Endothelial cell of umbilical vein (primary cell): ENCODE measurements around the gene B3GNT7. TPM values are rescaled to one million over a fixed set of nuclear protein-coding genes. Genes with fewer than 3 reads are reported as not detected.

Experiments used
- BruUV-seq: library from RNA; stranded (reverse); fragments of 400-500 nt; replicated peaks from 2 replicates; lab custom pipeline; 2021; lab: Mats Ljungman, UMichigan
- CTCF ChIA-PET: fragments of 300-600, 350-600 bp; sonication (Branson Sonifier 250); formaldehyde crosslinking; loops from one replicate; lab custom pipeline; 2021; ENCODE audit warnings: antibody characterized with exemption, inconsistent platforms; lab: Charles Lee
- POLR2A ChIA-PET: fragments of 300-600, 350-600 bp; sonication (Branson Sonifier 250); formaldehyde crosslinking; loops from one replicate; lab custom pipeline; 2021; ENCODE audit warnings: antibody characterized with exemption, inconsistent platforms; lab: Charles Lee
- DNase-seq: peaks from one replicate; pipeline ENCODE4 v3.0.0-alpha.2; 2011; ENCODE audit warnings: low read depth, low spot score
- FAIRE-seq: peaks from 2 replicates; lab custom pipeline; 2011; peaks lifted over from hg19 to GRCh38; lab: Jason Lieb, UNC
- H2AFZ ChIP-seq: 2 replicates; pipeline ENCODE4 v1.6.0; 2012; ENCODE audit warnings: low read depth, low read length, control low read depth, inconsistent platforms
- H3K27ac ChIP-seq: 2 replicates; pipeline ENCODE4 v1.5.1; 2011; ENCODE audit warnings: low read depth, mild to moderate bottlenecking, control low read depth, low read length, moderate library complexity; ENCODE audit not compliant: insufficient read depth
- H3K27me3 ChIP-seq, 2 experiments: 2 replicates each; pipeline versions ENCODE4 v1.6.0 to v1.6.1; 2011; ENCODE audit warnings: low read length in 2 of 2, mixed read lengths in 1 of 2; ENCODE audit not compliant: control insufficient read depth in 2 of 2, insufficient read depth in 2 of 2
- H3K36me3 ChIP-seq, 2 experiments: 2 replicates in 1 of 2; 3 replicates in 1 of 2; pipeline ENCODE4 v1.5.1; 2011; ENCODE audit warnings: low read length in 2 of 2, mild to moderate bottlenecking in 1 of 2, moderate library complexity in 1 of 2; ENCODE audit not compliant: control insufficient read depth in 2 of 2, insufficient read depth in 2 of 2; ENCODE audit errors: extremely low read depth in 1 of 2
- H3K4me1 ChIP-seq: 3 replicates; pipeline ENCODE4 v1.5.1; 2011; ENCODE audit warnings: mild to moderate bottlenecking, low read length; ENCODE audit not compliant: control insufficient read depth, insufficient read depth; ENCODE audit errors: extremely low read depth
- H3K4me2 ChIP-seq: 2 replicates; pipeline ENCODE4 v1.6.1; 2011; ENCODE audit warnings: low read length, control low read depth, mixed read lengths; ENCODE audit not compliant: insufficient read depth
- H3K4me3 ChIP-seq, 3 experiments: fragments of 200-600 bp in 1 of 3; sonication (generic), shearing (Covaris generic) in 1 of 3; replicated peaks in 1 of 3; 2 replicates each; pipeline ENCODE4 v1.5.1; 2011 to 2016; ENCODE audit warnings: control low read depth in 3 of 3, low read length in 3 of 3, mild to moderate bottlenecking in 2 of 3, inconsistent platforms in 1 of 3, low read depth in 1 of 3, moderate library complexity in 1 of 3; ENCODE audit not compliant: insufficient read depth in 1 of 3
- H3K79me2 ChIP-seq: 2 replicates; pipeline ENCODE4 v1.6.0; 2012; ENCODE audit warnings: low read length, inconsistent platforms; ENCODE audit not compliant: control insufficient read depth, insufficient read depth
- H3K9ac ChIP-seq: replicated peaks from 2 replicates; pipeline ENCODE3; 2011; ENCODE audit warnings: low read length, control low read depth; ENCODE audit not compliant: insufficient read depth; ENCODE audit errors: extremely low read depth
- H3K9me1 ChIP-seq: replicated peaks from 3 replicates; pipeline ENCODE4 v1.6.0; 2011; ENCODE audit warnings: mild to moderate bottlenecking, low read length; ENCODE audit not compliant: control insufficient read depth, insufficient read depth; ENCODE audit errors: extremely low read depth
- H3K9me3 ChIP-seq: replicated peaks from 2 replicates; pipeline ENCODE4 v1.5.1; 2012; ENCODE audit warnings: low read length, inconsistent platforms; ENCODE audit not compliant: control insufficient read depth, insufficient read depth
- H4K20me1 ChIP-seq: replicated peaks from 2 replicates; pipeline ENCODE3; 2011; ENCODE audit warnings: mild to moderate bottlenecking, low read length; ENCODE audit not compliant: control insufficient read depth, insufficient read depth; ENCODE audit errors: extremely low read depth
- CTCF ChIP-seq, 2 donors: IDR thresholded peaks; 1 replicate in 1 of 2; 2 replicates in 1 of 2; pipeline ENCODE4 v1.5.1; 2011; ENCODE audit warnings: low read length in 2 of 2, mild to moderate bottlenecking in 2 of 2, moderate library complexity in 2 of 2, control low read depth in 1 of 2, inconsistent platforms in 1 of 2, low read depth in 1 of 2; ENCODE audit not compliant: insufficient read depth in 1 of 2; ENCODE audit errors: extremely low read depth in 1 of 2
- EZH2 ChIP-seq: IDR thresholded peaks from 2 replicates; pipeline ENCODE4 v1.6.1; 2012; ENCODE audit warnings: borderline replicate concordance, low read depth, mild to moderate bottlenecking, moderate library complexity, low read length, inconsistent platforms; ENCODE audit not compliant: severe bottlenecking
- FOS ChIP-seq: IDR thresholded peaks from 2 replicates; pipeline ENCODE4 v1.6.1; 2011; ENCODE audit warnings: mild to moderate bottlenecking, low read length, moderate library complexity, borderline replicate concordance; ENCODE audit not compliant: insufficient read depth
- GATA2 ChIP-seq: IDR thresholded peaks from 2 replicates; pipeline ENCODE4 v1.7.0; 2011; ENCODE audit warnings: low read depth, mild to moderate bottlenecking, moderate library complexity, mixed read lengths, low read length; ENCODE audit not compliant: insufficient read length, insufficient read depth
- POLR2A ChIP-seq: IDR thresholded peaks from 2 replicates; pipeline ENCODE4 v1.6.1; 2012; ENCODE audit warnings: low read depth, mild to moderate bottlenecking, control low read depth, low read length
- POLR2AphosphoS5 ChIP-seq: IDR thresholded peaks from 2 replicates; pipeline ENCODE4 v1.6.1; 2012; ENCODE audit warnings: low read depth, mild to moderate bottlenecking, control low read depth, low read length, moderate library complexity; ENCODE audit not compliant: insufficient read depth
- dilution Hi-C: fragments of 300-500 bp; cut with MboI; formaldehyde crosslinking; loops from one replicate; pipeline ENCODE4 v1.15.0; 2019; ENCODE audit warnings: low sequenced_read_pairs; ENCODE audit not compliant: extremely low pct_ligation_motif_present
- intact Hi-C: fragments of 100-400 bp; cut with micrococcal nuclease; formaldehyde crosslinking; loops from one replicate; pipeline ENCODE4 v1.10.0; 2022
- polyA plus RNA-seq, 4 experiments: library from polyadenylated mRNA; depleted of rRNA in 3 of 4; stranded (reverse) in 3 of 4; unstranded in 1 of 4; fragments of >200 nt; gene quantifications; 2 replicates each; pipeline versions ENCODE4 v1.2.1 to v1.2.3, GENCODE V29; 2011 to 2012; ENCODE audit warnings: missing spikeins in 1 of 4
- total RNA-seq: library from RNA; stranded (reverse); gene quantifications from 2 replicates; pipeline ENCODE4 v1.2.3, GENCODE V29; 2021

Gene B3GNT7
- total and polyA plus RNA-seq, 2 donors (not counting 3 experiments of a cell fraction or from before 2014, with no cell fraction given): 0.39 to 1.2 TPM

- Histone ChIP-seq H3K27me3 (no peaks in the 10 kb centered on the region), H3K27ac (no peak overlapping the region), H3K79me2 (no peaks in the 10 kb centered on the region), H3K4me1 (peaks cover 3% of the 10 kb centered on the region), H2AFZ (no peak overlapping the region), H3K9me1 (no peaks in the 10 kb centered on the region), H3K4me3 (no peak overlapping the region), H4K20me1 (no peaks in the 10 kb centered on the region), H3K9ac (no peak overlapping the region), H3K36me3 (no peaks in the 10 kb centered on the region), H3K9me3 (no peaks in the 10 kb centered on the region), H3K4me2 (no peak overlapping the region)
- ChIA-PET CTCF (interaction anchor here (0.9 to 1.9 kb wide), 6 partner anchors 12 to 92 kb away, joined by 3 to 7 read pairs (median 4); no protein-coding TSS in a partner anchor), POLR2A (no interaction called here)
- DNase-seq (no peak), FAIRE-seq (no peak)
- intact Hi-C loops: no loop called here
- no peak for TF ChIP-seq CTCF (IDR thresholded peaks at IDR 0.05; ENCODE audit: extremely low read depth in 1 of 2, insufficient read depth in 1 of 2, low read depth in 1 of 2, low read length in 2 of 2)
- TF ChIP-seq POLR2A: no peak
- no peak for TF ChIP-seq EZH2
- TF ChIP-seq POLR2AphosphoS5: no peak
- no peak for TF ChIP-seq FOS
- TF ChIP-seq GATA2: no peak
- no TSS peak for BruUV-seq
- dilution Hi-C loops: no loop called here
These were observed 6.7 kb upstream of the B3GNT7 start for GRCh38 chr2:231388725-231389346.
